Left lobe of liver (tissue), 2 donors: Measurements from ENCODE around the gene LATS1. TPM values are rescaled to one million over a fixed set of nuclear protein-coding genes. Genes with fewer than 3 reads are reported as not detected.
A peak's percentile ranks its signal among the peaks of the same experiment; 100 is the strongest.
"Not testable (repeated sequence)": the region's sequence is repeated elsewhere in the genome, so short reads cannot be mapped to it uniquely, and the experiment has no call there.

Source experiments
- ATAC-seq: fragments of 200-7000 bp; cut with Tn5 transposase; one replicate; pipeline ENCODE4 v1.9.1; 2020; ENCODE audit warnings: mild to moderate bottlenecking, moderate library complexity
- DNase-seq: peaks from one replicate; pipeline ENCODE4 v3.0.0-alpha.2; 2020; ENCODE audit warnings: low spot score
- total RNA-seq: library from RNA; stranded (reverse); gene quantifications from one replicate; pipeline ENCODE4 v1.2.1, GENCODE V29; 2021
- donor health status: DM: no; HTN: no; CAD: no; lungs with moderate emphysema.
- donor health status: DM: no; HTN: yes; CAD: no.

Gene LATS1
- total RNA-seq, result 10.2 TPM

DNA sequence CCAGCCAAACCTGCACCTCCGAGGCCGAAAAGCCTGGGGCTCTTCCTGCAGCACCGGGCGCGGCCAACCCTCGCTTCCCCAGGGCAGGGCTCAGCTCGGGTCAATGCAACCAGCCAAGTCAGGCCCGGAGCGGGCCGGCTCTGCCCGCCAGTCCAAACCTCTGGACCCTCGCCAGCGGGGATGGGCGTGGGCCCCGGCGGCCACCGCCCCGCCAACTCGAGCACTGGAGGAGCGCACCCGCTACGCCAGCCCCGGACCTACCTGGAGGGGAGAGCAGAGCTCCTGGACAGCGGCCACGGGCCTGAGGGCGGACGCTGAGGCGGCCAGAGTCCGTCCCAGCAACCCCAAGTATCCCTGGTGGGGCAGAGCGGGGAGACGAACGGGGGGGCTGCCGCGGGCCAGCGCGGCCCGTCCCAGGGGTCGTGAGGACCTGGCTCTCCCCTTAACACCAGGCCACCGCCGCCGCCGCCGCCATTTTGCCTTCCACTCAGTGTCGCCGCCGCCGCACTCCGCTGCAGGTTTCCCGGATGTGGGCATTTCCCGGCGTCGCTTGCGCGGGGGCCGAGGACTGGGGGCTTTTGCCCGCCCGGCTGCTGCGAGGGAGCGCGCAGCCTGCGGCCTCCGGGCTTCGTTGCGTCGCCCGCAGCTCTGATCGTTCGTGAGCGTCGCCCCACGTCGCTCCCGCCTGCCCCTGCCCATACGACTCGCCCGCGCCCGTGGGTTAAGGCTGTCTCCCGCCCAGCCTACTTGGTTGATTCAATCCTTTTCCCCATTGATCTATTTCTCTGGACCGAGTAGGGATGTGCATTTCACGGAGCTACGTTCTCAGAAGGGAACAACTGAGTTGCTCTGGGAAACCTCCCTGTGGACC, at the start of gene LATS1:
Gene LATS1, minus strand, starts transcription at position 514 of the 871 bp plus-strand sequence. CDS start 15,975 bp downstream, outside the sequence.
- peak; percentile 89 for ATAC-seq
- peak; percentile 98 for DNase-seq

GRCh38 chr6:149766156-149766769, 48.4 kb upstream of the LATS1 start:
- peak; percentile 34 for ATAC-seq
- DNase-seq, result no peak

GRCh38 chr6:149763866-149764265, 46.0 kb upstream of the LATS1 start:
- no peak for ATAC-seq
- DNase-seq, result no peak

DNA sequence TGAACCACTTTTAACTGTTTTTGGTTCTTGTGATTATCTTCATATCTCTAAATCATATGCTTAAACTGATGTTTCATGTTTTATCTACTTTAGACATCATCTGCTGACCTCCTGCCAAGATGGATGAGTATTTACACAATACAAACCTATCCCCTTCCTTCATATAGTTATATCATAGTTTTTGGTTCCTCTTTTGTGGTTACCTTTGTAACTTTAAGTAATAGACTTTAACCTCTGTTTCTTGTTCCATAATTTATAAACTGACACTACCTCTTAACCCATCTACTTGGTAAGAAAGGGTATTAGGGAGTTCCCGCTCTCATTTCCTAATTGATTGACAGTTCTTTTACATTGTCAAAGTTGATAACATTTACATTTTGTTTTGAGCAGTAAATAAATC, 43.5 kb upstream of the LATS1 start:
- no peak for DNase-seq
- no peak for ATAC-seq

DNA sequence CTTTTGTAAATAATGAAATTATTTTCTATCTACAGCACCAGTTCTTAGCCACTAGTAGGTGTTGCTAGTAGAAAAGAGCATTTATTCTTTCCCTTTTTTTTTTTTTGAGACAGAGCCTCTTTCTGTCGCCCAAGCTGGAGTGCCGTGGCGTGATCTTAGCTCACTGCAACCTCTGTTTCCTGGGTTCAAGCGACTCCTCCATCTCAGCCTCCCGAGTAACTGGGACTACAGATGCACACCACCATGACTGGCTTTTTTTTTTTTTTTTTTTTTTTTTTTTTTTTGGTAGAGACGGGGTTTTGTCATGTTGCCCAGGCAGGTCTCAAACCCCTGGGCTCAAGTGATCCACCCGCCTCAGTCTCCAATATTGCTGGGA, 38.3 kb upstream of the LATS1 start:
- no peak for DNase-seq
- ATAC-seq, result no peak

GRCh38 chr6:149755300-149756260, 37.7 kb upstream of the LATS1 start:
- DNase-seq (no peak), ATAC-seq (peak; percentile 36)

DNA sequence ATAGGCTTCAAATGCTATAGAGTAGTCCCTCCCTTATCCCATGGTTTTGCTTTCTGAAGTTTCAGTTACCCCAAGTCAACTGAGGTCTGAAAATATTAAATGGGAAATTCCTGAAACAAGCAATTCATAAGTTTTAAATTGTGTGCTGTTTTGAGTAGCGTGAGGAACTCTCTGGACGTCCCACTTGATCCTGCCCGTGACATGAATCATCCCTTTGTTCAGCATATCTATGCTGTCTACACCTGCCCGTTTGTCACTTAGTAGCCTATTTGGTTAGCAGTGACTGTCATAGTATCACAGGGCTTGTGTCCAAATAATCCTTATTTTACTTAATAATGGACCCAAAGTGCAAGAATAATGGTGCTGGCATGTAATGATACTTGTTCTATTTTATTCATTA, 36.6 kb upstream of the LATS1 start:
- ATAC-seq, result no peak
- DNase-seq, result no peak

- not testable (repeated sequence) for ATAC-seq, DNase-seq
Observed at GRCh38 chr6:149753374-149753637, 35.4 kb upstream of the LATS1 start.

GRCh38 chr6:149752600-149753373, 34.9 kb upstream of the LATS1 start:
- ATAC-seq, result peak; percentile 5
- no peak for DNase-seq

DNA sequence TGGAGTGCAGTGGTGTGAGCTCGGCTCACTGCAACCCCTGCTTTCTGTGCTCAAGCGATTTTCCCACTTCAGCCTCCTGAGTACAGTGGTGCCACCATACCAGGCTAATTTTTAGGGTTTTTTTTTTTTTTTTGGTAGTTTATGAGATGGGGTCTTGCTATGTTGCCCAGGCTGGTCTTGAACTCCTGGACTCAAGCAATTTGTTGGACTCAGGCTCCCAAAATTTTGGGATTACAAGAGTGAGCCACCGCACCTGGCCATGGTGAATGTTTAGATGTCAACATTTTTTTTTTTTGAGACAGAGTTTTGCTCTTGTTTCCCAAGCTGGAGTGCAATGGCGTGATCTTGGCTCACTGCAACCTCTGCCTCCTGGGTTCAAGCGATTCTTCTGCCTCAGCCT, 34.0 kb upstream of the LATS1 start:
- not testable (repeated sequence) for ATAC-seq, DNase-seq

DNA sequence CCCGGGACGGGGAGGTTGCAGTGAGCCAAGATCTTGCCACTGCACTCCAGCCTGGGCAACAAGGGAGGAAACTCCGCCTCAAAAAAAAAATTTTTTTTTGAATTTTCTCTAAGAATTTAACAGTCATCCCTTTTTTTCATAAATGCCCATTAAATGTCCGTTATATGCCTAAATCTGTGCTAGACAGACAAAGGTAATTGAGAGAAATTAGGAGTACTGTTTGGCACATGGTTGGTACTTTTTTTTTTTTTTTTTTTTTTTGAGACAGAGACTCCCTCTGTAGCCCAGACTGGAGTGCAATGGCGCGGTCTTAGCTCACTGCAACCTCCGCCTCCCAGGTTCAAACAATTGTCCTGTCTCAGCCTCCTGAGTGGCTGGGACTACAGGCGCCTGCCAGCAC, 33.3 kb upstream of the LATS1 start:
- DNase-seq (no peak), ATAC-seq (no peak)

GRCh38 chr6:149750136-149750609, 32.3 kb upstream of the LATS1 start:
- DNase-seq (peak; percentile 61), ATAC-seq (peak; percentile 32)

- ATAC-seq (peak; percentile 90), DNase-seq (peak; percentile 94)
Observed at GRCh38 chr6:149749594-149750135, 31.8 kb upstream of the LATS1 start, which contains the start of gene PCMT1. Gene PCMT1 (plus strand): TSS chr6:149749741. CDS start chr6:149749902, 161 bp downstream.

- DNase-seq, result not testable (repeated sequence)
- ATAC-seq, result peak; percentile 65
Observed at GRCh38 chr6:149749082-149749593, 31.2 kb upstream of the LATS1 start.

GRCh38 chr6:149746147-149746946, 28.4 kb upstream of the LATS1 start, which contains the start of gene NUP43:
Gene NUP43 (minus strand): TSS chr6:149746529. CDS start chr6:149746495, 34 bp downstream.
- peak; percentile 92 for DNase-seq
- peak; percentile 69 for ATAC-seq

GRCh38 chr6:149745252-149745651, 27.4 kb upstream of the LATS1 start:
- not testable (repeated sequence) for ATAC-seq, DNase-seq

DNA sequence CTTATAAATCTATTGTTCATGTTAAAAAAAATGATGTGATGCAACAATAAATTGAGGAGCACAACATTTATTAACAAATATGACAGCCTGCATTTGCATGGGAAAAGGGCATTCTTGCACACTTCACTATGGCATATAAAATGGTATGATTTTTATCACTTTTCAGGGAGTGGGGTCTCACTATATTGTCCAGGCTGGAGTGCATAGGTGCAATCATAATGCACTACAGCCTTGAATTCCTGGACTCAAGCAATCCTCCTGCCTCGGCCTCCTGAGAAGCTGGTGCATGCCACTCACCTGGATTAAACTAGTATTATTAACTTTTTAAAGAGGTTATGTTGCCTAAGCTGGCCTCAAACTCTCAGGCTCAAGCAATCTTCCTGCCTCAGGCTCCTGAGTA, 17.0 kb upstream of the LATS1 start:
- DNase-seq, result no peak
- no peak for ATAC-seq

DNA sequence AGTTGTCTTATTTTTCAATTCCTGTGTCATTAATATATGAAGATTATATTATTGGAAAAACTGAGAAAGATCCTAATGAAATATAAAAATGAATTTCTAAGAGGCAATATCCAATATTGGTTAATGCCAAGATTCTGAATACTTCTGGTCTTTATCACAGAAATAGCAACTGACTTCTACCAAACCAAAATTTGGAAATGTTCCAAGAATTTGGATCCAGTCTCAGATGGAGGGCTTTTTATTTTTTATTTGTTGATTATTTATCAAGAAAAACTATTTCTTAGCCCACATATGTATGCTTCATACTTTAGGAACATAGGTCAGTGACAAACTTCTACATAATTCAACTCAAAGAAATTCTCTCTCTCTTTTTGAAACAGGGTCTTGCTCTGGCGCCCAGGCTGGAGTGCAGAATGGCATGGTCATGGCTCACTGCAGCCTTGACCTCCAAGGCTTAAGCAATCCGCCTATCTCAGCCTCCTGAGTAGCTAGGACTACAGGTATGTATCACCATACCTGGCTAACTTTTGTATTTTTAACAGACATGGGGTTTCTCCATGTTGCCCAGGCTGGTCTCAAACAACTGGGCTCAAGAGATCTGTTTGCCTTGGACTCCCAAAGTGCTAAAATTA, 15.3 kb upstream of the LATS1 start:
- ATAC-seq (no peak), DNase-seq (no peak)
